HEK293 (cell line): ENCODE data around the gene IRX5.

Source experiments
- SETDB1 ChIP-seq: IDR thresholded peaks from one replicate; pipeline ENCODE4 v1.6.1; 2017; ENCODE audit warnings: mild to moderate bottlenecking, low read length, moderate library complexity, mixed read lengths; ENCODE audit not compliant: insufficient read length
- YY1 ChIP-seq: fragments of 450-650 bp; formaldehyde crosslinking; IDR thresholded peaks from 2 replicates; pipeline ENCODE4 v1.5.1; 2018; ENCODE audit warnings: missing biosample characterization, missing genetic modification characterization
- ZBTB7A ChIP-seq: fragments of 450-650 bp; formaldehyde crosslinking; IDR thresholded peaks from 2 replicates; pipeline ENCODE4 v1.5.1; 2016; ENCODE audit warnings: low read depth, missing biosample characterization, missing genetic modification characterization
- ZFP3 ChIP-seq: fragments of 450-650 bp; formaldehyde crosslinking; IDR thresholded peaks from 2 replicates; pipeline ENCODE4 v1.5.1; 2016; ENCODE audit warnings: low read depth, missing biosample characterization, missing genetic modification characterization
- ZNF114 ChIP-seq: fragments of 450-650 bp; formaldehyde crosslinking; IDR thresholded peaks from 2 replicates; pipeline ENCODE4 v1.5.0; 2017; ENCODE audit warnings: missing biosample characterization, missing genetic modification characterization
- ZNF350 ChIP-seq: fragments of 450-650 bp; formaldehyde crosslinking; IDR thresholded peaks from 2 replicates; pipeline ENCODE4 v1.5.0; 2017; ENCODE audit warnings: missing biosample characterization, mild to moderate bottlenecking, missing genetic modification characterization
- ZNF658 ChIP-seq: fragments of 450-650 bp; formaldehyde crosslinking; IDR thresholded peaks from 2 replicates; pipeline ENCODE4; 2016; ENCODE audit warnings: missing biosample characterization, missing genetic modification characterization
- TF ChIP-seq, protein P1 (sequence below): fragments of 450-650 bp; formaldehyde crosslinking; IDR thresholded peaks from 2 replicates; pipeline ENCODE4 v1.5.1; 2016; ENCODE audit warnings: missing biosample characterization, missing genetic modification characterization
- TF ChIP-seq, protein P2 (sequence below): fragments of 450-650 bp; formaldehyde crosslinking; IDR thresholded peaks from 2 replicates; pipeline ENCODE4 v1.5.1; 2017; ENCODE audit warnings: missing biosample characterization, missing genetic modification characterization
- TF ChIP-seq, protein P3 (sequence below): fragments of 450-650 bp; formaldehyde crosslinking; IDR thresholded peaks from 2 replicates; pipeline ENCODE4 v1.5.1; 2016; ENCODE audit warnings: missing biosample characterization, missing genetic modification characterization

DNA sequence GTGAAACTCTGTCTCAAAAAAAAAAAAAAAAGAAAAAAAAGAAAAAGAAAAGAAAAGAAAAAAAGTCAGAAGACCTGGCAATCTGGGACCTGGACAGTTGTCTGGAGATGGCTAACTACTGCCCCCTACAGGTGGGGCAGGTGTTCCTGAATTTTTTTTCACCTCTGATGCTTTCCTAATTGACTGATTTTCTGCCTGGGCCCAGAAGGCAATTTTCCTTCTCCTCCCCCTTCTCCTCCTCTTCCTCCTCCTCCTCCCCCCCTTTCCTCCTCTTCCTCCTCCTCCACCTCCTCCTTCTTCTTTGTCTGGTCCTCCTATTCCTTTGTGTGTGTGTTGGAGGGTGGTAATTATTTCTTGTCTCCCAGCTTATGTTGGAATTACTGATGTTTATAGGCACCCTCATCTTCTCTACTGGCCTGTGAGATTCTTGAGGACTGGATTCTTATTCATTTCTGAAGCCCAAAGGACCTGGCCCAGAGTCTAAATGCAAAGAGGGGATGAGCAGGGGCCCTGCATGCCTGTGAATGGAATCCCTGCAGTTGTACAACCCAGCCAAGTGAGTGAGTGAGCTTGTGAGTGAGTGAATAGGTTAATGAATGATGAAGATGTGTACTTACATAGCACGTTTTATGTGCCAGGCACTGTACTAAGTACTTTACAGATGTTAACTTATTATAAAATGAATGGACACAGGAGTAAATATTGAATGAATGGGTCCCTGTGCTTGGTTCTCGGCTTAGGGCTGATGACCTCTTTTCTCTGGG is 26.9 kb downstream of the IRX5 start:
- TF ChIP-seq ZFP3 (no peak), ZBTB7A (no peak), SETDB1 (no peak), YY1 (tag by site-specific recombination) (no peak), ZNF350 (tag by site-specific recombination) (no peak), ZNF658 (no peak), ZNF114 (tag by site-specific recombination) (no peak)
- TF ChIP-seq, protein P1, sequence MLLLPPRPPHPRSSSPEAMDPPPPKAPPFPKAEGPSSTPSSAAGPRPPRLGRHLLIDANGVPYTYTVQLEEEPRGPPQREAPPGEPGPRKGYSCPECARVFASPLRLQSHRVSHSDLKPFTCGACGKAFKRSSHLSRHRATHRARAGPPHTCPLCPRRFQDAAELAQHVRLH (tag by site-specific recombination): no peak
- TF ChIP-seq, protein P2, sequence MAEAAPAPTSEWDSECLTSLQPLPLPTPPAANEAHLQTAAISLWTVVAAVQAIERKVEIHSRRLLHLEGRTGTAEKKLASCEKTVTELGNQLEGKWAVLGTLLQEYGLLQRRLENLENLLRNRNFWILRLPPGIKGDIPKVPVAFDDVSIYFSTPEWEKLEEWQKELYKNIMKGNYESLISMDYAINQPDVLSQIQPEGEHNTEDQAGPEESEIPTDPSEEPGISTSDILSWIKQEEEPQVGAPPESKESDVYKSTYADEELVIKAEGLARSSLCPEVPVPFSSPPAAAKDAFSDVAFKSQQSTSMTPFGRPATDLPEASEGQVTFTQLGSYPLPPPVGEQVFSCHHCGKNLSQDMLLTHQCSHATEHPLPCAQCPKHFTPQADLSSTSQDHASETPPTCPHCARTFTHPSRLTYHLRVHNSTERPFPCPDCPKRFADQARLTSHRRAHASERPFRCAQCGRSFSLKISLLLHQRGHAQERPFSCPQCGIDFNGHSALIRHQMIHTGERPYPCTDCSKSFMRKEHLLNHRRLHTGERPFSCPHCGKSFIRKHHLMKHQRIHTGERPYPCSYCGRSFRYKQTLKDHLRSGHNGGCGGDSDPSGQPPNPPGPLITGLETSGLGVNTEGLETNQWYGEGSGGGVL (tag by site-specific recombination): peak; percentile 47
- TF ChIP-seq, protein P3, sequence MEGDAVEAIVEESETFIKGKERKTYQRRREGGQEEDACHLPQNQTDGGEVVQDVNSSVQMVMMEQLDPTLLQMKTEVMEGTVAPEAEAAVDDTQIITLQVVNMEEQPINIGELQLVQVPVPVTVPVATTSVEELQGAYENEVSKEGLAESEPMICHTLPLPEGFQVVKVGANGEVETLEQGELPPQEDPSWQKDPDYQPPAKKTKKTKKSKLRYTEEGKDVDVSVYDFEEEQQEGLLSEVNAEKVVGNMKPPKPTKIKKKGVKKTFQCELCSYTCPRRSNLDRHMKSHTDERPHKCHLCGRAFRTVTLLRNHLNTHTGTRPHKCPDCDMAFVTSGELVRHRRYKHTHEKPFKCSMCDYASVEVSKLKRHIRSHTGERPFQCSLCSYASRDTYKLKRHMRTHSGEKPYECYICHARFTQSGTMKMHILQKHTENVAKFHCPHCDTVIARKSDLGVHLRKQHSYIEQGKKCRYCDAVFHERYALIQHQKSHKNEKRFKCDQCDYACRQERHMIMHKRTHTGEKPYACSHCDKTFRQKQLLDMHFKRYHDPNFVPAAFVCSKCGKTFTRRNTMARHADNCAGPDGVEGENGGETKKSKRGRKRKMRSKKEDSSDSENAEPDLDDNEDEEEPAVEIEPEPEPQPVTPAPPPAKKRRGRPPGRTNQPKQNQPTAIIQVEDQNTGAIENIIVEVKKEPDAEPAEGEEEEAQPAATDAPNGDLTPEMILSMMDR: peak; percentile 75
